NK-92 (cell line): ENCODE data around the gene C3.
"Not testable (repeated sequence)": the region's sequence is repeated elsewhere in the genome, so short reads cannot be mapped to it uniquely, and the experiment has no call there.

Experiments used
- DNase-seq: peaks from one replicate; lab custom pipeline; 2025; ENCODE audit not compliant: unreplicated experiment; lab: John Stamatoyannopoulos, UW

The C3 gene

GRCh38 chr19:6713773-6714692, 6.4 kb downstream of the C3 start:
- no peak for DNase-seq

- DNase-seq: no peak
Observed at GRCh38 chr19:6712692-6713670, 7.5 kb downstream of the C3 start.

DNA sequence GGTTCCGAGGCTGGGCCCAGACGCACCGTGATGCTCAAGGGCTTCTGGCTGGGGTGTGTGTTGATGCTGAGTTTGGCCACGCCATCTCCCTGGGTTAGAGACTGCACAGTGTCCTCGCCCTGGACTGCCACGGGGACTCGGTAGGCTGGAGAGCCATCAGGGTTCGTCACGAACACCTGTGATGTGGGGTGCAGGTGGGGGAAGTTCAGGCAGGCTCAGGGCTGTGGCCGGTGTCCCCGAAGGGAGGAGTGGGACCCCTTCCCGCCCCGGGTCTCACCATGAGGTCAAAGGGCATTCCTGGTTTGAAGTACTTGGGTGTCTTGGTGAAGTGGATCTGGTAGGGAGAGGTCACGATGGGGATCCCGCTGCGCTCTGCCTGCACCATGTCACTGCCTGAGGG, 8.2 kb downstream of the C3 start:
- no peak for DNase-seq

- DNase-seq: no peak
Observed at GRCh38 chr19:6711605-6712004, 8.8 kb downstream of the C3 start.

DNA sequence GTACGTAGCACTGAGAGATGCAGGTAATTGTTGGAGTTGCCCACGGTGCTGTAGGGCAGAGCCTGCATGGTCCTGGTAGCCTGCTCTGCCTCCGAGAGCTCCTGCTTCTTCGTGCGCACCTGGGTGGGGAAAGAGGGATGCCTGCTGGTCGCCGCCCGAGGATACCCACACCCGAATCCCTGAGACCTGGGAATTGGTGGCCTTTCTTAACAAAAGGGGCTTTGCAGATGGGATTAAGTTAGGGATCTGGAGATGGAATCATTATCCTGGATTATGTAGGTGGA, 9.4 kb downstream of the C3 start:
- no peak for DNase-seq

- DNase-seq: no peak
Observed at GRCh38 chr19:6710273-6711077, 10.0 kb downstream of the C3 start.

DNA sequence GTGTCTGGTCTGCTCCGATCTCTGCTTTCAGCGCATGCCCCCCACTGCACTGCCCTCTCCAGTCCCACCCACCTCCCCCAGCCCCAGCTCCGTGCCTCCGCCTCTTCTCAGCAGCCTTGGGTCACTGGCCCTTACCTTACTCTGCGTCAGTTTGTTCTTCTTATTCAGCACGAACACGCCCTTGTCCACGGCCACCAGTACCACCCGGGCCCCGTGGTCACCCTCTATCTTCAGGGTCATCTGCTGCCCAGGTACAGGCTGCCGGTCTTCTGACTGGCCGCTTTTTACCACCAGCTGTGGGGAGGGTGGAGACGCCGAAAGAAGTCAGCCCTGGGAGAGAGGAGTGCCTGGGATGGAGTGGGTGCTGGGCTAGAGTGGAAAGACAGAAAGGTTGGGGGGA, 10.9 kb downstream of the C3 start:
- DNase-seq: no peak

GRCh38 chr19:6708913-6709312, 11.5 kb downstream of the C3 start:
- DNase-seq: not testable (repeated sequence)

DNA sequence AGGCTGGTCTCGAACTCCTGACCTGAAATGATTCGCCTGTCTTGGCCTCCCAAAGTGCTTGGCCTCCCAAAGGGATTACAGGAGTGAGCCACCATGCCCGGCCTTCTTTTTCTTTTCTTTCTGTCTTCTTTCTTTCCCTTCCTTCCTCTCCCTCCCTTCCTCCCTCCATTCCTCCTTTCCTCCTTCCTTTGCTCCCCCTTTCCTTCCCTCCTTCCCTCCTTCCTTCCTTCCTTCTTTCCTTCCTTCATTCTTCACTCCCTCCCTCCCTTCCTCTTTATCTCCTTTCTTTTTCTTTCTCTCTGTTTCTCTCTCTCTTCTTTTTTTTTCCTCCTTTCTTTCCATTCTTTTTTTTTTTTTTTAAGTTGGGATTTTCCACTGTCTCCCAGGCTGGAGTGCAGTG, 12.1 kb downstream of the C3 start:
- DNase-seq: no peak

DNA sequence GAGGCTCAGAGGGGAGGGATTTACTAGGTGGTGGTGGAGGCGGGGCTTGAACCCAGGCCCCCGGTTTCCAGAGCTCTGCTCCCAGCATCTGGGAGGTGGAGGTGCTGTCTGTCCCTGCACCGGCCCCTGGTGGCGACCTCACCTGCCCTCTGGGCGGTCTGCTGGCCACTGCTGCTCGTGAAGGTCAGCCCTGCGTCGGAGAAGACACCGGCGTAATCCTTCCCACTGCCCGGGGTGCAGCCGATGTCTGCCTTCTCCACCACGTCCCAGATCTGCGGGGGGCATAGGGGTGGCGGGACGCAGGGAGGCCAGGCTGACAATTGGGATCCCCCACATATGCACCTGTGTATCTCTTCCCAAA, 12.8 kb downstream of the C3 start:
- DNase-seq: no peak

GRCh38 chr19:6707011-6707657, 13.3 kb downstream of the C3 start:
- DNase-seq: no peak

DNA sequence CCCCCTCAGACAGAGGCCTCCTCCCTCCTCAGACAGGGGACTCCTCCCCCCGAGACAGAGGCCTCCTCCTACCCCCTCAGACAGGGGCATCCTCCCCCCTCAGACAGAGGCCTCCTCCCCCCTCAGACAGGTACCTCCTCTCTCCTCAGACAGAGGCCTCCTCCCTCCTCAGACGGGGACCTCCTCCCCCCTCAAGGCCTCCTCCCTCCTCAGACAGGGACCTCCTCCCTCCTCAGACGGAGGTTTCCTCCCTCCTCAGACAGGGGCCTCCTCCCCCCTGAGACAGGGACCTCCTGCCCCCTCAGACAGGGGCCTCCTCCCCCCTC, 13.9 kb downstream of the C3 start:
- DNase-seq: no peak

DNA sequence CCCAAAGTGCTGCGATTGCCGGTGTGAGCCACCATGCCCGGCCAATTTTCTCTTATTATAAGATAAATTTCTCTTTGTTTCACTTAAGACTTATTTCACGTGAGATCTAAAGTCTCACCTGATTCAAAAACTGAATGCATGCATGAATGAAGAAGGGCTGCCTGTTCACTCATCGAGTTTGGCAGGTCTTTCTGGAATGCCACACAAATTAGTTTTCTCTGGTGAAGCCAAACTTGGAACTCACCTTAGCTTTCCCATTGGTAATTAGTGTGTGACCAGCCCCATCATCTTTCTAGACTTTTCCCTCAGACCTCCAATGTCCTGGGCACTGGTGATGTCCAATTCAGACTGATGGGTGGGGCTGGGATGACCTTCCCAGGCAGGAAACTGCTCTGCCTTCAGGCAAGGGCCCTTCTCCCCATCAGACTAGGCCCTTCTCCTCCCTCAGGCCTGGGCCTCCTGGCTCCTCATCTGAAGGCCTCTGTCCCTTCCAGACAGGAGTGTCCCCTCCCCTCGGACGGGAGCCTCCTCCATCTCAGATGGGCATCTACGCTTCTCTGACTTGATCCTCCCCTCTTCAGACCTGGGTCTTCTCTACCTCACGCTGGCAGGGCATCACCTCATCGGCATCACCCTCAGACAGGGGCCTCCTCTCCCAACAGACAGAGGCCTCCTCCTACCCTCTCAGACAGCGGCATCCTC, 14.4 kb downstream of the C3 start:
- no peak for DNase-seq

GRCh38 chr19:6700586-6701316, 19.7 kb downstream of the C3 start:
- DNase-seq: no peak

- no peak for DNase-seq
Observed at GRCh38 chr19:6699935-6700334, 20.5 kb downstream of the C3 start.

- DNase-seq: no peak
Observed at GRCh38 chr19:6697291-6697690, 23.2 kb downstream of the C3 start.

DNA sequence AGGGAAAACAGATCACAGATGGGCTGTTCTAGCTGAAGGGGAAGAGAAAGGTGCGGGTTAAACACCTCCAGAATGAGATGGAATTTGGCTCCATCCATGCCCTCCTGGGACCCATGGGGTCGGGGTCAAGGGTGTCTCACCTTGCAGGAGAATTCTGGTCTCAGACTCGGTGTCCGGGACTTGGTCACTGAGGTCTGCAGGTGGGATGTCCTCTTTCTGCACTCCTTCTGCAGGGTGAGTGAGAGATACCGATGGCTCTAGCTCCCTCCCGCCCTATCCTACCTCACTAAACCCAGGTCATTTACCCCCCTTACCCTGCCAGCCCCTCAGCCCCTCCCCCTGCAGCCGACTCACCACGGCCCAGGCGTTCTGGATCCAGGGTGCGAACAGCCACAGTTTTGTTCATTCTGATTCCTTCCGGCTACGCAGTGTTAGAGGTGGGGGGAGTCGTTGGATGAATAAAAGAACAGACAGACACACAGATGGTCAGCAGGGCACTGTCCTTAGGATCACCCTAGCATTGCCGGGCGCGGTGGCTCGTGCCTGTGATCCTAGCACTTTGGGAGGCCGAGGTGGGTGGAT, 24.1 kb downstream of the C3 start:
- no peak for DNase-seq

- DNase-seq: no peak
Observed at GRCh38 chr19:6694147-6694815, 26.2 kb downstream of the C3 start.

GRCh38 chr19:6693681-6694080, 26.8 kb downstream of the C3 start:
- no peak for DNase-seq
